K562 (cell line): Measurements from ENCODE around the gene NRCAM.

Source experiments
- ATF6 ChIP-seq: sonication (generic); formaldehyde crosslinking; IDR thresholded peaks from 2 replicates; pipeline ENCODE4 v1.4.0; 2020; ENCODE audit warnings: mild to moderate bottlenecking, missing genetic modification reagents
- MTA3 ChIP-seq: fragments of 450-650 bp; formaldehyde crosslinking; IDR thresholded peaks from 2 replicates; pipeline ENCODE4 v1.6.1; 2017; ENCODE audit warnings: mild to moderate bottlenecking, borderline replicate concordance
- TF ChIP-seq, protein P1 (sequence below): sonication (generic); formaldehyde crosslinking; IDR thresholded peaks from 2 replicates; pipeline ENCODE4 v1.5.0; 2020; ENCODE audit warnings: missing genetic modification reagents

DNA sequence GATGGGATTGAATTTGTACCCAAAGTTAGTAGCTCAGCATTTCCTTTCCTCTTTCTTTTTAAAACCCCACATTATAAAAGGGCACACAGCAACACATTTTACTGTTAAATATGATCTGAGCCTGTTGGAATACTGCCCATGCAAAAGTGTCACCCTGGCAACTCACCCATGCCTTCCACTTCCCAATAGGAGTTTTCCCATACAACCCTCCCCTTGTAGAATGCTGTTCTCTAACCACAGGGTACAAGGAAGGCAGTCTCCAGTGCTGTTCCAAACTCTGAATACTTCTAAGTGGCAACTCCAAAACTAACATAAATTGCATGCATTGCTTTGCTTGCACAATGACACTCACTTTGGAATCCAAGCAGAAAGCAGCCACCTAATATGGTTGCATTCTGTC, 60.8 kb downstream of the NRCAM start:
- TF ChIP-seq ATF6 (CRISPR knock-in tag) (no peak), MTA3 (no peak)
- TF ChIP-seq, protein P1, sequence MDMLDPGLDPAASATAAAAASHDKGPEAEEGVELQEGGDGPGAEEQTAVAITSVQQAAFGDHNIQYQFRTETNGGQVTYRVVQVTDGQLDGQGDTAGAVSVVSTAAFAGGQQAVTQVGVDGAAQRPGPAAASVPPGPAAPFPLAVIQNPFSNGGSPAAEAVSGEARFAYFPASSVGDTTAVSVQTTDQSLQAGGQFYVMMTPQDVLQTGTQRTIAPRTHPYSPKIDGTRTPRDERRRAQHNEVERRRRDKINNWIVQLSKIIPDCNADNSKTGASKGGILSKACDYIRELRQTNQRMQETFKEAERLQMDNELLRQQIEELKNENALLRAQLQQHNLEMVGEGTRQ (CRISPR knock-in tag): no peak
